T-helper 2 cell treated with Interferon-gamma antibody and Interleukin-4, amounts not matched to agents 5 μg/mL and 100 μg/mL, for 36 hours (primary cell): Measurements from ENCODE around the gene ACVRL1.

Experiments
- DNase-seq: peaks from one replicate; pipeline ENCODE4 v3.0.0; 2021; ENCODE audit warnings: low spot score
- H3K27ac Mint-ChIP-seq: one replicate; pipeline ENCODE4 v1.8.0; 2021; ENCODE audit warnings: mild to moderate bottlenecking, mixed read lengths
- H3K27me3 Mint-ChIP-seq: one replicate; pipeline ENCODE4 v1.8.0; 2021; ENCODE audit warnings: low read depth, mixed read lengths
- H3K36me3 Mint-ChIP-seq: one replicate; pipeline ENCODE4 v1.8.0; 2021; ENCODE audit warnings: low read depth, mixed read lengths
- H3K4me1 Mint-ChIP-seq: one replicate; pipeline ENCODE4 v1.8.0; 2021; ENCODE audit warnings: low read depth, mixed read lengths
- H3K4me3 Mint-ChIP-seq: one replicate; pipeline ENCODE4 v1.8.0; 2022; ENCODE audit warnings: mild to moderate bottlenecking, moderate library complexity, mixed read lengths
- H3K9me3 Mint-ChIP-seq: one replicate; pipeline ENCODE4 v1.8.0; 2021; ENCODE audit warnings: mixed read lengths

Gene ACVRL1

GRCh38 chr12:51898506-51898905 lies 8.8 kb upstream of the ACVRL1 start:
- Mint-ChIP-seq H3K9me3 (no peaks in the 10 kb centered on the region), H3K4me3 (no peak overlapping the region), H3K27me3 (peaks cover 10% of the 10 kb centered on the region), H3K4me1 (no peaks in the 10 kb centered on the region), H3K36me3 (no peaks in the 10 kb centered on the region), H3K27ac (no peak overlapping the region)
- no peak for DNase-seq

- Mint-ChIP-seq H3K27me3 (peaks cover 10% of the 10 kb centered on the region), H3K4me1 (no peaks in the 10 kb centered on the region), H3K27ac (no peak overlapping the region), H3K36me3 (no peaks in the 10 kb centered on the region), H3K9me3 (no peaks in the 10 kb centered on the region), H3K4me3 (no peak overlapping the region)
- no peak for DNase-seq
These were observed 8.4 kb upstream of the ACVRL1 start for GRCh38 chr12:51898937-51899336.

GRCh38 chr12:51900323-51900889 lies 6.9 kb upstream of the ACVRL1 start:
- Mint-ChIP-seq H3K27me3 (peaks cover 10% of the 10 kb centered on the region), H3K4me3 (no peak overlapping the region), H3K36me3 (no peaks in the 10 kb centered on the region), H3K9me3 (no peaks in the 10 kb centered on the region), H3K4me1 (no peaks in the 10 kb centered on the region), H3K27ac (no peak overlapping the region)
- DNase-seq, result no peak

- no peaks in the 10 kb centered on the region for H3K36me3 Mint-ChIP-seq
- no peak for DNase-seq
- no peak overlapping the region for H3K4me3 Mint-ChIP-seq
- H3K4me1 Mint-ChIP-seq, result no peaks in the 10 kb centered on the region
- no peaks in the 10 kb centered on the region for H3K9me3 Mint-ChIP-seq
- H3K27ac Mint-ChIP-seq, result no peak overlapping the region
- H3K27me3 Mint-ChIP-seq, result peaks cover 14% of the 10 kb centered on the region
These were observed 6.0 kb upstream of the ACVRL1 start for GRCh38 chr12:51901121-51901817.

- H3K9me3 Mint-ChIP-seq, result no peaks in the 10 kb centered on the region
- no peak overlapping the region for H3K4me3 Mint-ChIP-seq
- no peaks in the 10 kb centered on the region for H3K4me1 Mint-ChIP-seq
- no peaks in the 10 kb centered on the region for H3K36me3 Mint-ChIP-seq
- H3K27ac Mint-ChIP-seq, result no peak overlapping the region
- peaks cover 14% of the 10 kb centered on the region for H3K27me3 Mint-ChIP-seq
- no peak for DNase-seq
These were observed 5.4 kb upstream of the ACVRL1 start for GRCh38 chr12:51901881-51902280.

GRCh38 chr12:51904951-51905470 lies 2.3 kb upstream of the ACVRL1 start:
- no peaks in the 10 kb centered on the region for H3K36me3 Mint-ChIP-seq
- no peaks in the 10 kb centered on the region for H3K4me1 Mint-ChIP-seq
- H3K27me3 Mint-ChIP-seq, result peaks cover 32% of the 10 kb centered on the region
- H3K9me3 Mint-ChIP-seq, result no peaks in the 10 kb centered on the region
- no peak overlapping the region for H3K27ac Mint-ChIP-seq
- no peak for DNase-seq
- no peak overlapping the region for H3K4me3 Mint-ChIP-seq

GRCh38 chr12:51905471-51906429 lies 1.6 kb upstream of the ACVRL1 start:
- H3K36me3 Mint-ChIP-seq, result no peaks in the 10 kb centered on the region
- no peaks in the 10 kb centered on the region for H3K9me3 Mint-ChIP-seq
- no peak for DNase-seq
- H3K4me1 Mint-ChIP-seq, result no peaks in the 10 kb centered on the region
- H3K27me3 Mint-ChIP-seq, result peaks cover 32% of the 10 kb centered on the region
- H3K4me3 Mint-ChIP-seq, result no peak overlapping the region
- no peak overlapping the region for H3K27ac Mint-ChIP-seq

GRCh38 chr12:51906430-51907082 lies 748 bp upstream of the ACVRL1 start:
- Mint-ChIP-seq H3K36me3 (no peaks in the 10 kb centered on the region), H3K27me3 (peaks cover 31% of the 10 kb centered on the region), H3K27ac (no peak overlapping the region), H3K4me3 (no peak overlapping the region), H3K4me1 (no peaks in the 10 kb centered on the region), H3K9me3 (no peaks in the 10 kb centered on the region)
- DNase-seq, result no peak

- Mint-ChIP-seq H3K36me3 (no peaks in the 10 kb centered on the region), H3K4me3 (no peak overlapping the region), H3K4me1 (no peaks in the 10 kb centered on the region), H3K9me3 (no peaks in the 10 kb centered on the region), H3K27ac (no peak overlapping the region), H3K27me3 (peaks cover 29% of the 10 kb centered on the region)
- no peak for DNase-seq
These were observed 637 bp downstream of the ACVRL1 start for GRCh38 chr12:51907856-51908425.

GRCh38 chr12:51908876-51909592 lies 1.7 kb downstream of the ACVRL1 start:
- Mint-ChIP-seq H3K27me3 (peaks cover 29% of the 10 kb centered on the region), H3K9me3 (no peaks in the 10 kb centered on the region), H3K36me3 (no peaks in the 10 kb centered on the region), H3K4me1 (no peaks in the 10 kb centered on the region), H3K4me3 (no peak overlapping the region), H3K27ac (no peak overlapping the region)
- DNase-seq, result no peak

- Mint-ChIP-seq H3K4me1 (no peaks in the 10 kb centered on the region), H3K9me3 (no peaks in the 10 kb centered on the region), H3K27ac (no peak overlapping the region), H3K36me3 (no peaks in the 10 kb centered on the region), H3K27me3 (peaks cover 29% of the 10 kb centered on the region), H3K4me3 (no peak overlapping the region)
- DNase-seq, result no peak
These were observed 2.9 kb downstream of the ACVRL1 start for GRCh38 chr12:51910168-51910567.

- Mint-ChIP-seq H3K36me3 (no peaks in the 10 kb centered on the region), H3K4me3 (no peak overlapping the region), H3K27me3 (peaks cover 29% of the 10 kb centered on the region), H3K4me1 (no peaks in the 10 kb centered on the region), H3K9me3 (no peaks in the 10 kb centered on the region), H3K27ac (no peak overlapping the region)
- no peak for DNase-seq
These were observed 3.4 kb downstream of the ACVRL1 start for GRCh38 chr12:51910691-51911090.

- Mint-ChIP-seq H3K36me3 (no peaks in the 10 kb centered on the region), H3K4me1 (no peaks in the 10 kb centered on the region), H3K27ac (no peak overlapping the region), H3K27me3 (peaks cover 25% of the 10 kb centered on the region), H3K4me3 (no peak overlapping the region), H3K9me3 (no peaks in the 10 kb centered on the region)
- DNase-seq, result no peak
These were observed 4.0 kb downstream of the ACVRL1 start for GRCh38 chr12:51911307-51911706.
